Measurements from ENCODE around the gene SPATA3. TPM values are rescaled to one million over a fixed set of nuclear protein-coding genes. Genes with fewer than 3 reads are reported as not detected.

The SPATA3 gene
- total and polyA plus RNA-seq, 2 of the 13 experiments (the other 11 are each of a cell fraction or from before 2014, with no cell fraction given): not detected

DNA sequence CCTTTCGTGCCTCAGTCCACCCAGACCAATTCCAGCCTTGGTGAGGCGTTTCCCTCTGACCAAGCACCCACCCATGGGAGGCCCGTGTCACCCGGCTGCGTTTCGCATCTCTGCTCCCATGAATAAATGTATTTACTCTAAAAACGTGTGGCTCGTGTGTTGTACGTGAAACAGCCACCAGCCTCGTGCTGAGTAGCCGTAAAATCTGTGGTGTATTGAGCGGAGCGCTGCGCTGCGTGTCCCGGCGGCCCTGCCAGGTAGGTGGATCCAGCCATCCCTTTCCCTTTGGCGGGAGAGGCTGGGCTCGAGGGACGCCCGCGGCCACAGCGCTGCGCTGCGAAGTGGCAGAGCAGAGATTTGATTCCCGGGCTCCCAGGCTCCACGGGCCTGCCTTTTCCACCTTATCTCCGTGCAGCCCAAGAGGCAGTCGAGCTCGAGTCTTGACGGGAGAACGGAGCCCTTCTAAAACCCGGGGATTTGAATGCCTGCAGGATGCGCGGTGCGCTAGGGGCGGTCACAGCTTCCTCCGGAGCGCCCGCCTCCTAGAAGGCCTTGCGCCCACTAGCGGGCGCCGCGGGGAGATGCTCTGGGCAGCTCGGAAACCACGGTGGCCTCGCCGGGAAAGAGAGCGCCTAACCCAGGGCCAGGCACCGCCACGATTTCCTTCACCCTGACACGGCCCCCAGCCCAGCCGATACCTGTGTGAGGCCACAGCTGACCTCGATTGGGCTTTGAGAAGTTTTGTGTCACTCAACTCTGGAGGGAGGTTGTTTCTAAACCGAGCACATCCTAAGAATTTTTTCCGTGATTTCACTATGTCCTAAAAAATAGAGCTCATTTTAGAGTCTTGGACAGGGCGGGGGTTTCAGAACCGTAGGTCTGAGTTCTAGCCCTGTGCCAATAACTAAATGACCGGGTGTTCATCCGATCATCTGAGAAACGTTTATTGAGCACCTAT lies 56.9 kb downstream of the SPATA3 start (continued):
- TF ChIP-seq, protein P1, sequence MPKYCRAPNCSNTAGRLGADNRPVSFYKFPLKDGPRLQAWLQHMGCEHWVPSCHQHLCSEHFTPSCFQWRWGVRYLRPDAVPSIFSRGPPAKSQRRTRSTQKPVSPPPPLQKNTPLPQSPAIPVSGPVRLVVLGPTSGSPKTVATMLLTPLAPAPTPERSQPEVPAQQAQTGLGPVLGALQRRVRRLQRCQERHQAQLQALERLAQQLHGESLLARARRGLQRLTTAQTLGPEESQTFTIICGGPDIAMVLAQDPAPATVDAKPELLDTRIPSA (CRISPR knock-in tag; IDR thresholded peaks at IDR 0.05; ENCODE audit: borderline replicate concordance): no peak
- TF ChIP-seq ZFP41 (CRISPR knock-in tag; IDR thresholded peaks at IDR 0.05; ENCODE audit: borderline replicate concordance) (no peak), ZKSCAN1 (IDR thresholded peaks at IDR 0.05; ENCODE audit: low read length) (no peak; the same call in 1 of the 2 replicates), REL (CRISPR knock-in tag; conservative IDR thresholded peaks at IDR 0.05) (no peak), ZNF430 (CRISPR knock-in tag; IDR thresholded peaks at IDR 0.05) (peak; percentile 81), BRCA1 (CRISPR knock-in tag; IDR thresholded peaks at IDR 0.05) (no peak; the same call in 1 of the 2 replicates), ZNF547 (CRISPR knock-in tag; IDR thresholded peaks at IDR 0.05) (peak; percentile 34; the same call in 1 of the 2 replicates), SKI (IDR thresholded peaks at IDR 0.05; ENCODE audit: partially characterized antibody) (peak; percentile 53), ZFP62 (CRISPR knock-in tag; IDR thresholded peaks at IDR 0.05) (no peak), ZNF12 (CRISPR knock-in tag; IDR thresholded peaks at IDR 0.05) (peak; percentile 65), HOXA9 (CRISPR knock-in tag; IDR thresholded peaks at IDR 0.05; ENCODE audit: borderline replicate concordance) (no peak), SMYD3 (CRISPR knock-in tag; IDR thresholded peaks at IDR 0.05) (no peak), RNF2 (conservative IDR thresholded peaks at IDR 0.05; ENCODE audit: low read depth) (peak; percentile 79; the same call in 1 of the 2 replicates), ZNF792 (CRISPR knock-in tag; IDR thresholded peaks at IDR 0.05) (peak; percentile 46), PHF20 (CRISPR knock-in tag; IDR thresholded peaks at IDR 0.05) (peak; percentile 67)
- TF ChIP-seq, protein P2, sequence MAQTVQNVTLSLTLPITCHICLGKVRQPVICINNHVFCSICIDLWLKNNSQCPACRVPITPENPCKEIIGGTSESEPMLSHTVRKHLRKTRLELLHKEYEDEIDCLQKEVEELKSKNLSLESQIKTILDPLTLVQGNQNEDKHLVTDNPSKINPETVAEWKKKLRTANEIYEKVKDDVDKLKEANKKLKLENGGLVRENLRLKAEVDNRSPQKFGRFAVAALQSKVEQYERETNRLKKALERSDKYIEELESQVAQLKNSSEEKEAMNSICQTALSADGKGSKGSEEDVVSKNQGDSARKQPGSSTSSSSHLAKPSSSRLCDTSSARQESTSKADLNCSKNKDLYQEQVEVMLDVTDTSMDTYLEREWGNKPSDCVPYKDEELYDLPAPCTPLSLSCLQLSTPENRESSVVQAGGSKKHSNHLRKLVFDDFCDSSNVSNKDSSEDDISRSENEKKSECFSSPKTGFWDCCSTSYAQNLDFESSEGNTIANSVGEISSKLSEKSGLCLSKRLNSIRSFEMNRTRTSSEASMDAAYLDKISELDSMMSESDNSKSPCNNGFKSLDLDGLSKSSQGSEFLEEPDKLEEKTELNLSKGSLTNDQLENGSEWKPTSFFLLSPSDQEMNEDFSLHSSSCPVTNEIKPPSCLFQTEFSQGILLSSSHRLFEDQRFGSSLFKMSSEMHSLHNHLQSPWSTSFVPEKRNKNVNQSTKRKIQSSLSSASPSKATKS (CRISPR knock-in tag; IDR thresholded peaks at IDR 0.05): no peak
- TF ChIP-seq, protein P3, sequence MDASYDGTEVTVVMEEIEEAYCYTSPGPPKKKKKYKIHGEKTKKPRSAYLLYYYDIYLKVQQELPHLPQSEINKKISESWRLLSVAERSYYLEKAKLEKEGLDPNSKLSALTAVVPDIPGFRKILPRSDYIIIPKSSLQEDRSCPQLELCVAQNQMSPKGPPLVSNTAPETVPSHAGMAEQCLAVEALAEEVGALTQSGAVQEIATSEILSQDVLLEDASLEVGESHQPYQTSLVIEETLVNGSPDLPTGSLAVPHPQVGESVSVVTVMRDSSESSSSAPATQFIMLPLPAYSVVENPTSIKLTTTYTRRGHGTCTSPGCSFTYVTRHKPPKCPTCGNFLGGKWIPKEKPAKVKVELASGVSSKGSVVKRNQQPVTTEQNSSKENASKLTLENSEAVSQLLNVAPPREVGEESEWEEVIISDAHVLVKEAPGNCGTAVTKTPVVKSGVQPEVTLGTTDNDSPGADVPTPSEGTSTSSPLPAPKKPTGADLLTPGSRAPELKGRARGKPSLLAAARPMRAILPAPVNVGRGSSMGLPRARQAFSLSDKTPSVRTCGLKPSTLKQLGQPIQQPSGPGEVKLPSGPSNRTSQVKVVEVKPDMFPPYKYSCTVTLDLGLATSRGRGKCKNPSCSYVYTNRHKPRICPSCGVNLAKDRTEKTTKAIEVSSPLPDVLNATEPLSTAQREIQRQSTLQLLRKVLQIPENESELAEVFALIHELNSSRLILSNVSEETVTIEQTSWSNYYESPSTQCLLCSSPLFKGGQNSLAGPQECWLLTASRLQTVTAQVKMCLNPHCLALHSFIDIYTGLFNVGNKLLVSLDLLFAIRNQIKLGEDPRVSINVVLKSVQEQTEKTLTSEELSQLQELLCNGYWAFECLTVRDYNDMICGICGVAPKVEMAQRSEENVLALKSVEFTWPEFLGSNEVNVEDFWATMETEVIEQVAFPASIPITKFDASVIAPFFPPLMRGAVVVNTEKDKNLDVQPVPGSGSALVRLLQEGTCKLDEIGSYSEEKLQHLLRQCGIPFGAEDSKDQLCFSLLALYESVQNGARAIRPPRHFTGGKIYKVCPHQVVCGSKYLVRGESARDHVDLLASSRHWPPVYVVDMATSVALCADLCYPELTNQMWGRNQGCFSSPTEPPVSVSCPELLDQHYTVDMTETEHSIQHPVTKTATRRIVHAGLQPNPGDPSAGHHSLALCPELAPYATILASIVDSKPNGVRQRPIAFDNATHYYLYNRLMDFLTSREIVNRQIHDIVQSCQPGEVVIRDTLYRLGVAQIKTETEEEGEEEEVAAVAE (CRISPR knock-in tag; IDR thresholded peaks at IDR 0.05; ENCODE audit: borderline replicate concordance): peak; percentile 49; the same call in 1 of the 2 replicates
- TF ChIP-seq, protein P4, sequence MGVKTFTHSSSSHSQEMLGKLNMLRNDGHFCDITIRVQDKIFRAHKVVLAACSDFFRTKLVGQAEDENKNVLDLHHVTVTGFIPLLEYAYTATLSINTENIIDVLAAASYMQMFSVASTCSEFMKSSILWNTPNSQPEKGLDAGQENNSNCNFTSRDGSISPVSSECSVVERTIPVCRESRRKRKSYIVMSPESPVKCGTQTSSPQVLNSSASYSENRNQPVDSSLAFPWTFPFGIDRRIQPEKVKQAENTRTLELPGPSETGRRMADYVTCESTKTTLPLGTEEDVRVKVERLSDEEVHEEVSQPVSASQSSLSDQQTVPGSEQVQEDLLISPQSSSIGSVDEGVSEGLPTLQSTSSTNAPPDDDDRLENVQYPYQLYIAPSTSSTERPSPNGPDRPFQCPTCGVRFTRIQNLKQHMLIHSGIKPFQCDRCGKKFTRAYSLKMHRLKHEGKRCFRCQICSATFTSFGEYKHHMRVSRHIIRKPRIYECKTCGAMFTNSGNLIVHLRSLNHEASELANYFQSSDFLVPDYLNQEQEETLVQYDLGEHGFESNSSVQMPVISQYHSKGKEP (CRISPR knock-in tag; IDR thresholded peaks at IDR 0.05): no peak
